H9 (cell line): ENCODE data around the gene IAH1. TPM values are rescaled to one million over a fixed set of nuclear protein-coding genes. Genes with fewer than 3 reads are reported as not detected.

ENCODE experiments used
- DNase-seq: peaks from one replicate; pipeline ENCODE4 v3.0.0-alpha.2; 2017
- H2AFZ ChIP-seq: one replicate; pipeline ENCODE4 v1.6.1; 2013; ENCODE audit warnings: mild to moderate bottlenecking, low read length, control low read depth, moderate library complexity
- H2AK5ac ChIP-seq: 2 replicates; pipeline ENCODE4 v1.6.1; 2013; ENCODE audit warnings: low read length, control low read depth, mixed read lengths; ENCODE audit not compliant: insufficient read length
- H2BK120ac ChIP-seq: one replicate; pipeline ENCODE4 v1.6.1; 2013; ENCODE audit warnings: low read depth, mild to moderate bottlenecking, low read length, control low read depth, inconsistent platforms; ENCODE audit not compliant: poor library complexity, severe bottlenecking
- H2BK12ac ChIP-seq: 2 replicates; pipeline ENCODE4 v1.6.1; 2013; ENCODE audit warnings: low read length, control low read depth, mixed read lengths, low read depth; ENCODE audit not compliant: insufficient read length
- H2BK15ac ChIP-seq: 2 replicates; pipeline ENCODE4 v1.6.1; 2013; ENCODE audit warnings: low read depth, low read length, control low read depth
- H2BK20ac ChIP-seq: one replicate; pipeline ENCODE4 v1.6.1; 2013; ENCODE audit warnings: low read depth, mild to moderate bottlenecking, low read length, control low read depth, inconsistent platforms; ENCODE audit not compliant: poor library complexity, severe bottlenecking
- H2BK5ac ChIP-seq: 2 replicates; pipeline ENCODE4 v1.6.1; 2013; ENCODE audit warnings: low read length, control low read depth, mixed read lengths; ENCODE audit not compliant: insufficient read length
- H3K14ac ChIP-seq: 2 replicates; pipeline ENCODE4 v1.6.1; 2013; ENCODE audit warnings: low read length, control low read depth; ENCODE audit not compliant: insufficient read depth
- H3K18ac ChIP-seq: 2 replicates; pipeline ENCODE4 v1.6.1; 2013; ENCODE audit warnings: low read depth, mild to moderate bottlenecking, mixed read lengths, low read length, control low read depth; ENCODE audit not compliant: insufficient read length
- H3K23ac ChIP-seq: 2 replicates; pipeline ENCODE4 v1.6.1; 2013; ENCODE audit warnings: low read length, control low read depth, mixed read lengths, low read depth; ENCODE audit not compliant: insufficient read length
- H3K23me2 ChIP-seq: 2 replicates; pipeline ENCODE4 v1.6.1; 2013; ENCODE audit warnings: low read depth, mild to moderate bottlenecking, mixed read lengths, low read length, control low read depth; ENCODE audit not compliant: insufficient read length, poor library complexity, severe bottlenecking
- H3K27ac ChIP-seq: 2 replicates; pipeline ENCODE4 v1.5.1; 2013; ENCODE audit warnings: low read length, control low read depth, mixed read lengths, low read depth; ENCODE audit not compliant: insufficient read length
- H3K27me3 ChIP-seq: 2 replicates; pipeline ENCODE4 v1.6.1; 2013; ENCODE audit warnings: low read length, control low read depth, inconsistent platforms; ENCODE audit not compliant: insufficient read depth
- H3K4ac ChIP-seq: 2 replicates; pipeline ENCODE4 v1.6.1; 2013; ENCODE audit warnings: low read depth, mild to moderate bottlenecking, control low read depth, inconsistent platforms, low read length, moderate library complexity
- H3K4me1 ChIP-seq: 2 replicates; pipeline ENCODE4 v1.6.1; 2013; ENCODE audit warnings: low read length, control low read depth, inconsistent platforms; ENCODE audit not compliant: insufficient read depth
- H3K4me2 ChIP-seq: 2 replicates; pipeline ENCODE4 v1.6.1; 2013; ENCODE audit warnings: low read length, control low read depth, mixed read lengths; ENCODE audit not compliant: insufficient read length, insufficient read depth
- H3K56ac ChIP-seq: 2 replicates; pipeline ENCODE4 v1.6.1; 2013; ENCODE audit warnings: low read depth, mild to moderate bottlenecking, mixed read lengths, low read length, control low read depth; ENCODE audit not compliant: insufficient read length
- H3K79me1 ChIP-seq: 2 replicates; pipeline ENCODE4 v1.6.1; 2013; ENCODE audit warnings: low read depth, mild to moderate bottlenecking, moderate library complexity, low read length, control low read depth, inconsistent platforms; ENCODE audit not compliant: insufficient read depth, poor library complexity, severe bottlenecking
- H3K79me2 ChIP-seq: 2 replicates; pipeline ENCODE4 v1.6.1; 2013; ENCODE audit warnings: low read length, control low read depth, inconsistent platforms; ENCODE audit not compliant: insufficient read depth
- H3K9ac ChIP-seq: 2 replicates; pipeline ENCODE4 v1.6.1; 2013; ENCODE audit warnings: low read length, control low read depth, mixed read lengths; ENCODE audit not compliant: insufficient read length; ENCODE audit errors: extremely low read depth
- H3K9me3 ChIP-seq: one replicate; pipeline ENCODE4 v1.6.1; 2013; ENCODE audit warnings: low read depth, low read length, inconsistent platforms; ENCODE audit not compliant: control insufficient read depth
- H3T11ph ChIP-seq: one replicate; pipeline ENCODE4 v1.6.1; 2013; ENCODE audit warnings: mild to moderate bottlenecking, low read length, control low read depth, inconsistent platforms
- H4K20me1 ChIP-seq: one replicate; pipeline ENCODE4 v1.6.1; 2013; ENCODE audit not compliant: control insufficient read depth, insufficient read length, insufficient read depth
- H4K5ac ChIP-seq: 2 replicates; pipeline ENCODE4 v1.6.1; 2013; ENCODE audit warnings: low read depth, mild to moderate bottlenecking, mixed read lengths, low read length, control low read depth; ENCODE audit not compliant: insufficient read length
- H4K8ac ChIP-seq: replicated peaks from 2 replicates; pipeline ENCODE4 v1.6.1; 2013; ENCODE audit warnings: low read length, control low read depth, mixed read lengths, low read depth; ENCODE audit not compliant: insufficient read length
- H4K91ac ChIP-seq: 2 replicates; pipeline ENCODE4 v1.6.1; 2013; ENCODE audit warnings: low read depth, mild to moderate bottlenecking, moderate library complexity, mixed read lengths, low read length, control low read depth; ENCODE audit not compliant: insufficient read length
- H3K27ac Mint-ChIP-seq, 3 experiments: 2 replicates in 2 of 3; 3 replicates in 1 of 3; pipeline ENCODE4 v1.8.0; 2020 to 2021; ENCODE audit warnings: mixed read lengths in 3 of 3, mild to moderate bottlenecking in 1 of 3, moderate library complexity in 1 of 3
- H3K27me3 Mint-ChIP-seq: 2 replicates; pipeline ENCODE4 v1.8.0; 2021; ENCODE audit warnings: low read depth, mild to moderate bottlenecking, moderate library complexity, mixed read lengths
- H3K36me3 Mint-ChIP-seq, 3 experiments: 2 replicates in 2 of 3; 3 replicates in 1 of 3; pipeline ENCODE4 v1.8.0; 2020 to 2021; ENCODE audit warnings: low read depth in 3 of 3, mixed read lengths in 3 of 3; ENCODE audit not compliant: insufficient read depth in 1 of 3
- H3K4me1 Mint-ChIP-seq, 2 experiments: 2 replicates each; pipeline ENCODE4 v1.8.0; 2020; ENCODE audit warnings: mixed read lengths in 2 of 2
- H3K4me3 Mint-ChIP-seq, 2 experiments: 2 replicates in 1 of 2; 3 replicates in 1 of 2; pipeline ENCODE4 v1.8.0; 2020 to 2021; ENCODE audit warnings: mild to moderate bottlenecking in 2 of 2, mixed read lengths in 2 of 2, moderate library complexity in 1 of 2
- H3K9me3 Mint-ChIP-seq, 2 experiments: 2 replicates in 1 of 2; 3 replicates in 1 of 2; pipeline ENCODE4 v1.8.0; 2020; ENCODE audit warnings: mild to moderate bottlenecking in 2 of 2, mixed read lengths in 2 of 2, moderate library complexity in 1 of 2
- WGBS: extraction: QIAGEN DNeasy Blood & Tissue Kit; methylation state at CpG from one replicate; pipeline ENCODE4 v1.1.7; 2013; ENCODE audit warnings: missing lambda C conversion rate, low lambda C conversion rate, mixed read lengths; ENCODE audit not compliant: insufficient read length; ENCODE audit errors: extremely low coverage; 5-methylcytosine and 5-hydroxymethylcytosine counted together
- total RNA-seq: library from RNA; stranded (reverse); gene quantifications from 2 replicates; pipeline ENCODE4 v1.2.1, GENCODE V29; 2021
- TF ChIP-seq, protein P1 (sequence below): fragments of 200-600 bp; sonication (generic); conservative IDR thresholded peaks from 3 replicates; pipeline ENCODE4 v1.8.0; 2021; ENCODE audit warnings: antibody characterized with exemption, mild to moderate bottlenecking

The IAH1 gene
- total RNA-seq, 1 experiment from 2014 or later = 25.6 TPM

DNA sequence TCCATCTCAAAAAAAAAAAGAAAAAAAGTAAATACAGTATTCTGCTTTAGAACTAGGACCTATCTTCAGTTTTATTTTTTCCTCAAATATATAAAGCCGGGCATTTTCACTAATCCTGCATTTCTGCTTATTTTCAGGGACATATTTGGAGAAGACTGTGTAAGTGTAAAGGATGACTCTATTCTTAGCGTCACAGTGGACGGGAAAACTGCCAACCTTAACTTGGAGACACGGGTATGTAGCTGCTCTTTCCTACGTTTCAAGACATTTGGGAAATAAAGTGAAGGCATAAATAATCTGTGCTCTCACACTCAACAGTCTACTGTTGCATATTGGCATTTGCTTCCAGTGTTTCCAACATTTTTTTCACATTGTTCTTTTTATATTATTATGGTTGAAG lies 3.1 kb upstream of the IAH1 start:
- H4K20me1 ChIP-seq = no peaks in the 10 kb centered on the region
- H3K14ac ChIP-seq = no peak overlapping the region
- no peaks in the 10 kb centered on the region for H3K79me2 ChIP-seq
- no peak overlapping the region for H3K4me2 ChIP-seq
- no peaks in the 10 kb centered on the region for H3K79me1 ChIP-seq
- H3T11ph ChIP-seq = no peak overlapping the region
- no CpG with 5 or more reads among the region's 5 CpGs for WGBS
- no peak overlapping the region for H3K27ac ChIP-seq
- no peaks in the 10 kb centered on the region for H3K27me3 ChIP-seq
- no peak overlapping the region for H2BK120ac ChIP-seq
- no peak overlapping the region for H2AFZ ChIP-seq
- peaks cover 9% of the 10 kb centered on the region for H3K23me2 ChIP-seq
- no peak overlapping the region for H3K9ac ChIP-seq
- Mint-ChIP-seq H3K36me3 (peaks cover 11 to 43% (median 39%) of the 10 kb centered on the region in 3 experiments; a peak in 6 of 7 replicates), H3K27ac (no peak overlapping the region), H3K4me3 (no peak overlapping the region), H3K27me3 (peaks cover 4% of the 10 kb centered on the region), H3K4me1 (peaks cover 9 to 11% of the 10 kb centered on the region in 2 experiments), H3K9me3 (no peaks in the 10 kb centered on the region)
- no peak overlapping the region for H2BK12ac ChIP-seq
- TF ChIP-seq, protein P1, sequence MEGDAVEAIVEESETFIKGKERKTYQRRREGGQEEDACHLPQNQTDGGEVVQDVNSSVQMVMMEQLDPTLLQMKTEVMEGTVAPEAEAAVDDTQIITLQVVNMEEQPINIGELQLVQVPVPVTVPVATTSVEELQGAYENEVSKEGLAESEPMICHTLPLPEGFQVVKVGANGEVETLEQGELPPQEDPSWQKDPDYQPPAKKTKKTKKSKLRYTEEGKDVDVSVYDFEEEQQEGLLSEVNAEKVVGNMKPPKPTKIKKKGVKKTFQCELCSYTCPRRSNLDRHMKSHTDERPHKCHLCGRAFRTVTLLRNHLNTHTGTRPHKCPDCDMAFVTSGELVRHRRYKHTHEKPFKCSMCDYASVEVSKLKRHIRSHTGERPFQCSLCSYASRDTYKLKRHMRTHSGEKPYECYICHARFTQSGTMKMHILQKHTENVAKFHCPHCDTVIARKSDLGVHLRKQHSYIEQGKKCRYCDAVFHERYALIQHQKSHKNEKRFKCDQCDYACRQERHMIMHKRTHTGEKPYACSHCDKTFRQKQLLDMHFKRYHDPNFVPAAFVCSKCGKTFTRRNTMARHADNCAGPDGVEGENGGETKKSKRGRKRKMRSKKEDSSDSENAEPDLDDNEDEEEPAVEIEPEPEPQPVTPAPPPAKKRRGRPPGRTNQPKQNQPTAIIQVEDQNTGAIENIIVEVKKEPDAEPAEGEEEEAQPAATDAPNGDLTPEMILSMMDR = no peak
- H3K9me3 ChIP-seq = no peaks in the 10 kb centered on the region
- no peak overlapping the region for H3K23ac ChIP-seq
- DNase-seq = no peak
- H3K4me1 ChIP-seq = no peaks in the 10 kb centered on the region
- no peak overlapping the region for H2BK5ac ChIP-seq
- no peak overlapping the region for H4K8ac ChIP-seq
- H2BK15ac ChIP-seq = no peak overlapping the region
- H4K91ac ChIP-seq = no peak overlapping the region
- H3K18ac ChIP-seq = no peak overlapping the region
- no peak overlapping the region for H2BK20ac ChIP-seq
- H2AK5ac ChIP-seq = no peak overlapping the region
- no peak overlapping the region for H4K5ac ChIP-seq
- H3K4ac ChIP-seq = no peak overlapping the region
- H3K56ac ChIP-seq = no peak overlapping the region
